Measurements from ENCODE around the gene CBX5.
"Not testable (repeated sequence)": the region's sequence is repeated elsewhere in the genome, so short reads cannot be mapped to it uniquely, and the experiment has no call there.

Gene CBX5

GRCh38 chr12:54292083-54292930 is 12.4 kb upstream of the CBX5 start:
- no peaks in the 10 kb centered on the region for H3K27me3 ChIP-seq (ENCODE audit: control insufficient read depth, insufficient read depth, low read length)
- H3K4me3 ChIP-seq (ENCODE audit: low read depth, low read length), result no peak overlapping the region
- H3K4me1 ChIP-seq (ENCODE audit: control insufficient read depth, insufficient read depth, low read length), result no peaks in the 10 kb centered on the region
- H3K9ac ChIP-seq (ENCODE audit: low read depth, low read length), result no peak overlapping the region
- no peak overlapping the region for H3K27ac ChIP-seq (ENCODE audit: low read depth, low read length)
- no peaks in the 10 kb centered on the region for H3K9me3 ChIP-seq (ENCODE audit: control insufficient read depth, insufficient read depth, low read length)
- peaks cover 7% of the 10 kb centered on the region for H3K36me3 ChIP-seq (ENCODE audit: control insufficient read depth, insufficient read depth, low read length)

- Histone ChIP-seq H3K4me1 (ENCODE audit: control insufficient read depth, insufficient read depth, low read length) (peaks cover 14% of the 10 kb centered on the region), H3K36me3 (ENCODE audit: control insufficient read depth, insufficient read depth, low read length) (peaks cover 51% of the 10 kb centered on the region), H3K27me3 (ENCODE audit: control insufficient read depth, insufficient read depth, low read length) (no peaks in the 10 kb centered on the region), H3K9ac (ENCODE audit: low read depth, low read length) (no peak overlapping the region), H3K27ac (ENCODE audit: low read depth, low read length) (peak overlapping the region; percentile 52), H3K9me3 (ENCODE audit: control insufficient read depth, insufficient read depth, low read length) (no peaks in the 10 kb centered on the region), H3K4me3 (ENCODE audit: low read depth, low read length) (no peak overlapping the region)
Observed at GRCh38 chr12:54287261-54288157, 7.6 kb upstream of the CBX5 start.

GRCh38 chr12:54286042-54287030 is 6.4 kb upstream of the CBX5 start:
- H3K27me3 ChIP-seq (ENCODE audit: control insufficient read depth, insufficient read depth, low read length), result no peaks in the 10 kb centered on the region
- peaks cover 63% of the 10 kb centered on the region for H3K36me3 ChIP-seq (ENCODE audit: control insufficient read depth, insufficient read depth, low read length)
- H3K27ac ChIP-seq (ENCODE audit: low read depth, low read length), result peak overlapping the region; percentile 52
- H3K9ac ChIP-seq (ENCODE audit: low read depth, low read length), result no peak overlapping the region
- H3K4me3 ChIP-seq (ENCODE audit: low read depth, low read length), result no peak overlapping the region
- peaks cover 18% of the 10 kb centered on the region for H3K4me1 ChIP-seq (ENCODE audit: control insufficient read depth, insufficient read depth, low read length)
- H3K9me3 ChIP-seq (ENCODE audit: control insufficient read depth, insufficient read depth, low read length), result no peaks in the 10 kb centered on the region

GRCh38 chr12:54285150-54286041 is 5.5 kb upstream of the CBX5 start:
- H3K9ac ChIP-seq (ENCODE audit: low read depth, low read length), result no peak overlapping the region
- H3K9me3 ChIP-seq (ENCODE audit: control insufficient read depth, insufficient read depth, low read length), result no peaks in the 10 kb centered on the region
- H3K27ac ChIP-seq (ENCODE audit: low read depth, low read length), result peak overlapping the region; percentile 52
- H3K36me3 ChIP-seq (ENCODE audit: control insufficient read depth, insufficient read depth, low read length), result peaks cover 69% of the 10 kb centered on the region
- H3K27me3 ChIP-seq (ENCODE audit: control insufficient read depth, insufficient read depth, low read length), result no peaks in the 10 kb centered on the region
- H3K4me1 ChIP-seq (ENCODE audit: control insufficient read depth, insufficient read depth, low read length), result peaks cover 18% of the 10 kb centered on the region
- no peak overlapping the region for H3K4me3 ChIP-seq (ENCODE audit: low read depth, low read length)

GRCh38 chr12:54284070-54284780 is 4.3 kb upstream of the CBX5 start:
- not testable (repeated sequence) for H3K9me3 ChIP-seq (ENCODE audit: control insufficient read depth, insufficient read depth, low read length); H3K27me3 ChIP-seq (ENCODE audit: control insufficient read depth, insufficient read depth, low read length)
- peak overlapping the region; percentile 95 for H3K4me3 ChIP-seq (ENCODE audit: low read depth, low read length)
- H3K9ac ChIP-seq (ENCODE audit: low read depth, low read length), result peak overlapping the region; percentile 30; the same call in 1 of the 2 replicates
- H3K27ac ChIP-seq (ENCODE audit: low read depth, low read length), result peak overlapping the region; percentile 46
- H3K4me1 ChIP-seq (ENCODE audit: control insufficient read depth, insufficient read depth, low read length), result peaks cover 18% of the 10 kb centered on the region
- peaks cover 69% of the 10 kb centered on the region for H3K36me3 ChIP-seq (ENCODE audit: control insufficient read depth, insufficient read depth, low read length)

- H3K9me3 ChIP-seq (ENCODE audit: control insufficient read depth, insufficient read depth, low read length), result no peaks in the 10 kb centered on the region
- H3K36me3 ChIP-seq (ENCODE audit: control insufficient read depth, insufficient read depth, low read length), result peaks cover 79% of the 10 kb centered on the region
- peak overlapping the region; percentile 100 for H3K9ac ChIP-seq (ENCODE audit: low read depth, low read length)
- H3K27ac ChIP-seq (ENCODE audit: low read depth, low read length), result peak overlapping the region; percentile 46
- peak overlapping the region; percentile 95 for H3K4me3 ChIP-seq (ENCODE audit: low read depth, low read length)
- no peaks in the 10 kb centered on the region for H3K27me3 ChIP-seq (ENCODE audit: control insufficient read depth, insufficient read depth, low read length)
- peaks cover 20% of the 10 kb centered on the region for H3K4me1 ChIP-seq (ENCODE audit: control insufficient read depth, insufficient read depth, low read length)
Observed at GRCh38 chr12:54282949-54283593, 3.1 kb upstream of the CBX5 start.

GRCh38 chr12:54281694-54282093 is 1.8 kb upstream of the CBX5 start:
- Histone ChIP-seq H3K27ac (ENCODE audit: low read depth, low read length) (peak overlapping the region; percentile 97), H3K4me1 (ENCODE audit: control insufficient read depth, insufficient read depth, low read length) (peaks cover 24% of the 10 kb centered on the region), H3K36me3 (ENCODE audit: control insufficient read depth, insufficient read depth, low read length) (peaks cover 70% of the 10 kb centered on the region), H3K9ac (ENCODE audit: low read depth, low read length) (peak overlapping the region; percentile 100), H3K4me3 (ENCODE audit: low read depth, low read length) (peak overlapping the region; percentile 95)
- H3K27me3 ChIP-seq (ENCODE audit: control insufficient read depth, insufficient read depth, low read length); H3K9me3 ChIP-seq (ENCODE audit: control insufficient read depth, insufficient read depth, low read length): not testable (repeated sequence)

- H3K4me3 ChIP-seq (ENCODE audit: low read depth, low read length), result peak overlapping the region; percentile 95
- H3K27ac ChIP-seq (ENCODE audit: low read depth, low read length), result peak overlapping the region; percentile 97
- H3K9ac ChIP-seq (ENCODE audit: low read depth, low read length), result peak overlapping the region; percentile 100
- H3K9me3 ChIP-seq (ENCODE audit: control insufficient read depth, insufficient read depth, low read length); H3K27me3 ChIP-seq (ENCODE audit: control insufficient read depth, insufficient read depth, low read length): not testable (repeated sequence)
- peaks cover 24% of the 10 kb centered on the region for H3K4me1 ChIP-seq (ENCODE audit: control insufficient read depth, insufficient read depth, low read length)
- peaks cover 66% of the 10 kb centered on the region for H3K36me3 ChIP-seq (ENCODE audit: control insufficient read depth, insufficient read depth, low read length)
Observed at GRCh38 chr12:54281261-54281638, 1.3 kb upstream of the CBX5 start.

All from HUES48 (cell line).